ENCODE measurements around the gene NUDT16L1. TPM values are rescaled to one million over a fixed set of nuclear protein-coding genes. Genes with fewer than 3 reads are reported as not detected.

The NUDT16L1 gene
- total and polyA plus RNA-seq, 5 donors from 2014 or later = 43.7 to 110 (median 88.0) TPM

DNA sequence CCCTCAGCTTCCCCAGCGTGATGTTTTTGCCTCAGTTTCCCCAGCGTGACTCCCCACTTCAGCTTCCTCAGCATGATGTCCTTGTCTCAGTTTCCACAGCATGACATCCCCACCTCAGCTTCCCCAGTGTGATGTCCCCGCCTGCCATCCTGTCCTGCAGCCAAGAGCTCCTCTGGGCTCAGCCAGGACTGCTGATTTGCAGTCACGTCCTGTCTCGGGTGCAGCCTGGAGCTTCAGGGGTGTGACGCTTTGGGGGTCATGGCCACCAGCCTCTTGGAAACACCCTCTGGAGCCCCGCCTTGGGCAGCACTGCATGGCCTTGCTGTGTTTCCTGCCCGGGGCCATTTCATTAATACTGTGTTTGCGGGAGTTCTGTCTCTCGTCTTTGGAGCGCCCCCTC lies 16.5 kb upstream of the NUDT16L1 start:
- Histone ChIP-seq H3K4me1 (ENCODE audit: control insufficient read depth, insufficient read depth, low read length, poor library complexity, severe bottlenecking) (peaks cover 25% of the 10 kb centered on the region), H3K27ac (ENCODE audit: insufficient read depth, low read length, poor library complexity, severe bottlenecking) (peak overlapping the region; percentile 75), H3K27me3 (ENCODE audit: control insufficient read depth, insufficient read depth, low read length) (no peaks in the 10 kb centered on the region), H3K4me3 (ENCODE audit: low read depth, low read length) (no peak overlapping the region), H3K9me3 (ENCODE audit: control insufficient read depth in 2 of 2, low read length in 2 of 2) (no peaks in the 10 kb centered on the region), H3K36me3 (ENCODE audit: control insufficient read depth, insufficient read depth, low read length) (peaks cover 12% of the 10 kb centered on the region)
- DNase-seq (no peak), ATAC-seq (ENCODE audit: low read depth in 2 of 2) (no peak)
- H3K4me1 Mint-ChIP-seq = peaks cover 0 to 22% (median 9%) of the 10 kb centered on the region in 4 donors
- peaks cover 17% of the 10 kb centered on the region for H3K36me3 Mint-ChIP-seq
- H3K27me3 Mint-ChIP-seq = no peaks in the 10 kb centered on the region
- H3K9me3 Mint-ChIP-seq = no peaks in the 10 kb centered on the region
- peak overlapping the region; percentile 95 to 97 (median 95) for H3K27ac Mint-ChIP-seq
- peak overlapping the region; percentile 3 to 60 (median 27) for H3K4me3 Mint-ChIP-seq

DNA sequence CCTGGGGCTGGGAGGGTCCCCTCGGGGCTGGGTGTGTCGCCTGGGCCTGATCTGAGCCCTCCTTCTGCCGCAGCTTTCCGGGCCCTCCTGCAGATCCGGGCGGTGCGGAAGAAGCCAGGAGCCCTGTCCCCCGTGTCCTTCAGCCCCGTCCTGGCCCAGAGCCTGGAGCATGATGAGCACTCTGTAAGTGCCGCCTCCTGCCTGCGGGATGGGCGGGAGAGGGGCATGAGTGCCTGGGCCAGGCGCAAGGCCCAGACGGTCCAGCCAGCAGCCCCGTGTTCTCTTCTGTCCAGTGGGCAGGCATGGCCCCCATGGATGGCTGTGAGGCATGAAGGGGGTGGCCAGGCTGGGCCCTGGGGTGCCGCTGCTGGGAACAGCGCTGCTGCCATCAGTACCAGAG lies 16.0 kb upstream of the NUDT16L1 start:
- no peaks in the 10 kb centered on the region for H3K9me3 ChIP-seq (ENCODE audit: control insufficient read depth in 2 of 2, low read length in 2 of 2)
- ATAC-seq (ENCODE audit: low read depth in 2 of 2) (no peak), DNase-seq (no peak)
- Mint-ChIP-seq H3K4me1 (peaks cover 0 to 22% (median 9%) of the 10 kb centered on the region in 4 donors), H3K27me3 (no peaks in the 10 kb centered on the region), H3K9me3 (no peaks in the 10 kb centered on the region), H3K27ac (peak overlapping the region; percentile 26 to 95 (median 95)), H3K4me3 (peak overlapping the region in 1 of 4 donors; percentile 2), H3K36me3 (peaks cover 17% of the 10 kb centered on the region)
- H3K4me1 ChIP-seq (ENCODE audit: control insufficient read depth, insufficient read depth, low read length, poor library complexity, severe bottlenecking) = peaks cover 25% of the 10 kb centered on the region
- peaks cover 16% of the 10 kb centered on the region for H3K36me3 ChIP-seq (ENCODE audit: control insufficient read depth, insufficient read depth, low read length)
- no peak overlapping the region for H3K4me3 ChIP-seq (ENCODE audit: low read depth, low read length)
- no peak overlapping the region for H3K27ac ChIP-seq (ENCODE audit: insufficient read depth, low read length, poor library complexity, severe bottlenecking)
- H3K27me3 ChIP-seq (ENCODE audit: control insufficient read depth, insufficient read depth, low read length) = no peaks in the 10 kb centered on the region

DNA sequence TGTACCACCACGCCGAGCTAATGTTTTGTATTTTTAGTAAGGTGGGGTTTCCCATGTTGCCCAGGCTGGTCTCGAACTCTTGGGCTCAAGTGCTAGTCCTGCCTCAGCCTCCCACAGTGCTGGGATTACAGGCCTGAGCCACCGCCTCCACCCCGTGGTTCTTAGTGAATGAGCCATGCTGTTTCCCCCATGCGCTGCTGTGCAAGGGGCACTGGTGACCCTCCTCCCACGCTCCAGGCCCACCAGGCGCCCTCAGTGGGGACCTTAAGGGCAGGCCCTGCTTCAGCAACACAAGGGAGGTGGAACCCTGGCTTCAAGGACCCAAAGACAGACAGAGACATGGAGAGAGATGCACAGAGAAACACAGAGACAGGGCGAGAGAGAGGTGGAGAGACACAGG lies 15.4 kb upstream of the NUDT16L1 start:
- no peaks in the 10 kb centered on the region for H3K9me3 ChIP-seq (ENCODE audit: control insufficient read depth in 2 of 2, low read length in 2 of 2)
- no peak overlapping the region for H3K27ac ChIP-seq (ENCODE audit: insufficient read depth, low read length, poor library complexity, severe bottlenecking)
- H3K36me3 ChIP-seq (ENCODE audit: control insufficient read depth, insufficient read depth, low read length) = peaks cover 16% of the 10 kb centered on the region
- DNase-seq (no peak), ATAC-seq (ENCODE audit: low read depth in 2 of 2) (no peak)
- H3K27me3 ChIP-seq (ENCODE audit: control insufficient read depth, insufficient read depth, low read length) = no peaks in the 10 kb centered on the region
- no peak overlapping the region for H3K4me3 ChIP-seq (ENCODE audit: low read depth, low read length)
- H3K4me1 ChIP-seq (ENCODE audit: control insufficient read depth, insufficient read depth, low read length, poor library complexity, severe bottlenecking) = peaks cover 25% of the 10 kb centered on the region
- Mint-ChIP-seq H3K4me3 (peak overlapping the region in 1 of 4 donors; percentile 38), H3K36me3 (peaks cover 17% of the 10 kb centered on the region), H3K9me3 (no peaks in the 10 kb centered on the region), H3K27ac (peak overlapping the region; percentile 5 to 89 (median 67)), H3K27me3 (no peaks in the 10 kb centered on the region), H3K4me1 (peaks cover 0 to 22% (median 9%) of the 10 kb centered on the region in 4 donors)

DNA sequence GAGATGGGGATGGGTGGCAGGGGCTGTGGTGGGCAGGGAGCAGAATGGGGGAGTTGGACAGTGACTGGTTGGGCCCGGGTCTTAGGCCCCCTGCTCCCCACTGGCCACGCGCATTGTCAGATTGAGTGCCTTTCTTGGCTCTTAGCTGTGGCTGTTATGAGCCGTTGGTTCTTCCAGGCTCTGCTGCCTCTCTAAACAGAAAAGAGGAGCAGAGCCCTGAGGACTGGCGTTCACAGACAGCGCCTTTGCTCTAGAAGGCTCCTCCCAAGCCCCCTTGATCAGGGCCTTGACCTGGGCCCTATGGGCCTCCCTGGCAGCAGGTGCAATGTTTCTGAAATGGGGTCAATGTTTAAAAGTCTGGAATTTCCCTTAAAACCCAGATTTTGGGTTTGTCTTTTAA lies 14.8 kb upstream of the NUDT16L1 start:
- Histone ChIP-seq H3K27me3 (ENCODE audit: control insufficient read depth, insufficient read depth, low read length) (no peaks in the 10 kb centered on the region), H3K4me1 (ENCODE audit: control insufficient read depth, insufficient read depth, low read length, poor library complexity, severe bottlenecking) (peaks cover 25% of the 10 kb centered on the region), H3K27ac (ENCODE audit: insufficient read depth, low read length, poor library complexity, severe bottlenecking) (no peak overlapping the region), H3K9me3 (ENCODE audit: control insufficient read depth in 2 of 2, low read length in 2 of 2) (no peaks in the 10 kb centered on the region), H3K36me3 (ENCODE audit: control insufficient read depth, insufficient read depth, low read length) (peaks cover 12% of the 10 kb centered on the region), H3K4me3 (ENCODE audit: low read depth, low read length) (no peak overlapping the region)
- Mint-ChIP-seq H3K27me3 (no peaks in the 10 kb centered on the region), H3K36me3 (peaks cover 15% of the 10 kb centered on the region), H3K27ac (peak overlapping the region in 2 of 3 donors; percentile 67 to 89), H3K4me1 (peaks cover 0 to 22% (median 9%) of the 10 kb centered on the region in 4 donors), H3K4me3 (peak overlapping the region in 1 of 4 donors; percentile 38), H3K9me3 (no peaks in the 10 kb centered on the region)
- ATAC-seq (ENCODE audit: low read depth in 2 of 2) (no peak), DNase-seq (no peak)

DNA sequence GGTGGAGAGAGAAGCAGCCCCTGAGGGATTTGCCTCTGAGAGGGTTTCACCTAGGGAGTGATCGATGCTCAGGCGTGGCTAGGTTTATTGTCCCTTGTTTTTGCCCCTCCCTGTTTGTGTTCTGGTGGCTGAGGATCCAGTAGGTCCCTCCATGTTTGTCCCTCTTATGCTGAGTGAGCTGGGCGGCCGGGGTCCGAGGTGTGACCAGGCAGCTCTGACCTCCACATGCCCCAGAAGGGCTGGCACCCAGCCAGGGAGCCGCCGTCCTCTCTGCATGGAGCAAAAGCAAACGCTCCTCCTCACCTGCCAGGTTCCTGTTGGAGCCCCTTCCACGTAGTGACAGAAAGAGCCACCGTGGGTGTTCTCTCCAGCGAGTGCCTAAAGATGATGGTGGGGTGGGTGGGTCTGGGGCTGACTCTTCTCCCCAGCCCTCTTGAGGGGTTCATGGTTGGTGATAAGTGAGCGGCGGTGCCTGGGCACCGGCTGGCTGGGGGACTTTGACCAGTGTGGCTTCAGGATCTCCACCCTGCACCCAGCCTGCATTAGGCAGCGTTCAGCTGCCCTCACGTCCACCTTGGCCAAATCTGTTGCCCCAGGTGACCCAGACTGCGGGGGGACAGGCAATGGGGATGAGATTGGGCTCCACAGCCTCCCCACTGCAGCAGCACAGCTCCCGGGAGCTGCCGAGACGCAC lies 14.1 kb upstream of the NUDT16L1 start:
- DNase-seq (no peak), ATAC-seq (ENCODE audit: low read depth in 2 of 2) (no peak)
- H3K4me1 Mint-ChIP-seq = peaks cover 0 to 22% (median 9%) of the 10 kb centered on the region in 4 donors
- no peak overlapping the region for H3K27ac ChIP-seq (ENCODE audit: insufficient read depth, low read length, poor library complexity, severe bottlenecking)
- H3K27ac Mint-ChIP-seq = peak overlapping the region in 1 of 3 donors; percentile 67
- no peak overlapping the region for H3K4me3 ChIP-seq (ENCODE audit: low read depth, low read length)
- peaks cover 25% of the 10 kb centered on the region for H3K4me1 ChIP-seq (ENCODE audit: control insufficient read depth, insufficient read depth, low read length, poor library complexity, severe bottlenecking)
- no peaks in the 10 kb centered on the region for H3K9me3 ChIP-seq (ENCODE audit: control insufficient read depth in 2 of 2, low read length in 2 of 2)
- H3K27me3 Mint-ChIP-seq = no peaks in the 10 kb centered on the region
- no peak overlapping the region for H3K4me3 Mint-ChIP-seq
- H3K36me3 ChIP-seq (ENCODE audit: control insufficient read depth, insufficient read depth, low read length) = peaks cover 14% of the 10 kb centered on the region
- H3K36me3 Mint-ChIP-seq = peaks cover 14% of the 10 kb centered on the region
- H3K9me3 Mint-ChIP-seq = no peaks in the 10 kb centered on the region
- no peaks in the 10 kb centered on the region for H3K27me3 ChIP-seq (ENCODE audit: control insufficient read depth, insufficient read depth, low read length)

DNA sequence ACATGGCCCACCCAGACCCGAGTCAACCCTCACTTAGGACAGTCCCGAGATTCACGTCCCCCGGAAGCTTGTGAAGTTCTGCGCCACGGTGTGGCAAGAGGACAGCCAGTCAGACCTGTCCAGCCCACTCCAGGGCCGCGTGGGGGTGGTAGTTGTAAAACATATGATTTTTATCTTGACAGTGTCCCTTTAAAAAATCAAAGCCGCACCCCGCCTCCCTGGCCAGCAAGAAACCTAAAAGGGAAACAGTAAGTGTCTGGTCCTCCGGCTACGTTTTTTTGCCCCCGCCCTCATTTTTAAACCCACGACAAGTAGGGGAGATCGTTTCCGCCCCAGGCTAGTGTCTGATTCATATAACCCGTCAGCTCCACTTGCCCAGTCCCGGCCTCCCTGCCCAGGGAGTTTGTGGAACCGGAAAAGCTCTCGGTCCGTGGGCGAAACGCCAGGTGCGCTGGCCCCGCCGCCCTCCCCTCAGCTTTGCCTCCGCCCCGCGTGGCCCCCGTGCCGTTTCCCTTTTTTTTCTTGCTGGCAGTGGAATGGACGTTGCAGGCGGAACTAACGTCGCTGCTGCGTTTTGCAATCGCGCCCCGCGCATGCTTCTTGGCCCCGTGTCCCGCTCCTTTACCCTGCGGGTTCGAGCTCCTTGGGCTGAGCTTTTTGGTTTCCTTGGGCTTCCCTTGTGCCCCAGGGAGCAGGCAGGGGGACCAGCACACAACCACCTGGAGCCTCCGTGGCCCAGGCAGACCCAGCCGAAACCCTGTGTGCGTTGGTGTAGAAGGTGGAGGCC lies 13.3 kb upstream of the NUDT16L1 start:
- H3K27ac ChIP-seq (ENCODE audit: insufficient read depth, low read length, poor library complexity, severe bottlenecking) = no peak overlapping the region
- Mint-ChIP-seq H3K36me3 (peaks cover 17% of the 10 kb centered on the region), H3K4me3 (no peak overlapping the region), H3K27me3 (no peaks in the 10 kb centered on the region), H3K9me3 (no peaks in the 10 kb centered on the region), H3K27ac (peak overlapping the region in 1 of 3 donors; percentile 14), H3K4me1 (peaks cover 0 to 22% (median 9%) of the 10 kb centered on the region in 4 donors)
- DNase-seq (no peak), ATAC-seq (ENCODE audit: low read depth in 2 of 2) (no peak)
- no peaks in the 10 kb centered on the region for H3K27me3 ChIP-seq (ENCODE audit: control insufficient read depth, insufficient read depth, low read length)
- peaks cover 24% of the 10 kb centered on the region for H3K4me1 ChIP-seq (ENCODE audit: control insufficient read depth, insufficient read depth, low read length, poor library complexity, severe bottlenecking)
- no peaks in the 10 kb centered on the region for H3K9me3 ChIP-seq (ENCODE audit: control insufficient read depth in 2 of 2, low read length in 2 of 2)
- no peak overlapping the region for H3K4me3 ChIP-seq (ENCODE audit: low read depth, low read length)
- H3K36me3 ChIP-seq (ENCODE audit: control insufficient read depth, insufficient read depth, low read length) = peaks cover 16% of the 10 kb centered on the region

DNA sequence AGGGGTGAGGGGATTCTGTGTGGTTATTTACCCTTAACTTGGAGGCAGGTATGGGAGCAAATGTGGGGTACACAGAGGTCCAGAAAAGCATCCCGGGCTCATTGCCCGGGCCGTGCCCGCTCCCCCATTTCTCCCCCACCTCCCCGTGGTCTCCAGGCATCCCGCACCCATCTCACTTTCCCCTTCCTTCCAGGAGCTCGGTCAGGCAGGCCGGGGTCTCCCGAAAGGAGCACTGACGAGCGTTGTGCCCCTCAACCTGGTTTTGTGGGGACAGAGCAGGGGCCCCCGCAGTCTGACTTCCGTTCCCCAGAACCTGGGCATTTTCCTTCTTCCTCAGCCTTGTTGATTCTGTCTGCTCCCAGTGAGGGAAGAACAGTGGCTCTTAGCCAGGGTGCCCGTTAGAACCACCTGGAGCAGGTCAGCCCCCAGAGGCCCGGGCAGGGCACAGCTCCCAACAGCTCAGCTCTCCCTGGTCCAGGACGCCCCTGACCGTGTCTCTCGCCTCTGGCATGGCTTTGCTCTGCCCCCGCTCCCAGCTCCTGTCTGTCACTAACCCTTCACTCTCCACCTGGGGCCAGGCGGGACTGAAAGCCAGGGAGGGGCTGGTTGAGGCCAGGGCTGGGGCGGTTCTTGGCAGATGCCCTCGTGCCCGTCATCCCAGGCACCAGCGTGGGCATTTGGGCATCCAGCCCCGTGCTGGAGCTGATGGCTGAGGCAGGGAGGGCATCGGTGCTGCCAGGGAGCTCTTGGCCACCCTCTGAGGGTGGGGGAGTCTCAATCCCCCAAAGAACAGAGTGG lies 12.5 kb upstream of the NUDT16L1 start:
- Histone ChIP-seq H3K27ac (ENCODE audit: insufficient read depth, low read length, poor library complexity, severe bottlenecking) (no peak overlapping the region), H3K27me3 (ENCODE audit: control insufficient read depth, insufficient read depth, low read length) (no peaks in the 10 kb centered on the region), H3K9me3 (ENCODE audit: control insufficient read depth in 2 of 2, low read length in 2 of 2) (no peaks in the 10 kb centered on the region), H3K4me3 (ENCODE audit: low read depth, low read length) (no peak overlapping the region), H3K4me1 (ENCODE audit: control insufficient read depth, insufficient read depth, low read length, poor library complexity, severe bottlenecking) (peaks cover 16% of the 10 kb centered on the region), H3K36me3 (ENCODE audit: control insufficient read depth, insufficient read depth, low read length) (peaks cover 20% of the 10 kb centered on the region)
- DNase-seq (no peak), ATAC-seq (ENCODE audit: low read depth in 2 of 2) (no peak)
- H3K4me3 Mint-ChIP-seq = no peak overlapping the region
- H3K27me3 Mint-ChIP-seq = no peaks in the 10 kb centered on the region
- H3K27ac Mint-ChIP-seq = no peak overlapping the region
- peaks cover 0 to 16% (median 9%) of the 10 kb centered on the region in 4 donors for H3K4me1 Mint-ChIP-seq
- peaks cover 18% of the 10 kb centered on the region for H3K36me3 Mint-ChIP-seq
- no peaks in the 10 kb centered on the region for H3K9me3 Mint-ChIP-seq
